Liver (tissue), 2 donors: ENCODE measurements around the gene IQGAP2.

Experiments
- GABPA ChIP-seq, 2 donors: IDR thresholded peaks in 1 of 2; conservative IDR thresholded peaks in 1 of 2; 2 replicates each; pipeline ENCODE4 v1.6.1; 2016; ENCODE audit warnings: antibody characterized with exemption in 2 of 2, mild to moderate bottlenecking in 1 of 2, moderate library complexity in 1 of 2
- REST ChIP-seq: IDR thresholded peaks from 2 replicates; pipeline ENCODE4 v1.6.1; 2016; ENCODE audit warnings: antibody characterized with exemption, mild to moderate bottlenecking
- donor health status: healthy.

- TF ChIP-seq REST (no peak), GABPA (IDR thresholded peaks at IDR 0.05 in 1 of 2, conservative IDR thresholded peaks at IDR 0.05 in 1 of 2) (no peak)
These were observed 260.5 kb downstream of the IQGAP2 start for GRCh38 chr5:76663573-76663972.
